Kidney capillary endothelial cell (primary cell): Measurements from ENCODE around the gene NXNL1.

ENCODE experiments used
- DNase-seq: peaks from one replicate; pipeline ENCODE4 v3.0.0-alpha.2; 2018; ENCODE audit warnings: low spot score

Gene NXNL1

GRCh38 chr19:17455308-17456123 lies 5.2 kb downstream of the NXNL1 start:
- DNase-seq = no peak

- DNase-seq = no peak
Observed at GRCh38 chr19:17454576-17455071, 6.1 kb downstream of the NXNL1 start.

GRCh38 chr19:17451820-17452219 lies 8.9 kb downstream of the NXNL1 start:
- no peak for DNase-seq

- no peak for DNase-seq
Observed at GRCh38 chr19:17450264-17451075, 10.3 kb downstream of the NXNL1 start.

- DNase-seq = no peak
Observed at GRCh38 chr19:17448131-17448967, 12.4 kb downstream of the NXNL1 start, which contains the start of gene TMEM221. Gene TMEM221 (minus strand): TSS chr19:17448668. CDS start chr19:17448462, 206 bp downstream.

GRCh38 chr19:17447704-17448130 lies 13.0 kb downstream of the NXNL1 start:
- DNase-seq = no peak

- no peak for DNase-seq
Observed at GRCh38 chr19:17445526-17446165, 15.1 kb downstream of the NXNL1 start.

GRCh38 chr19:17441241-17442021 lies 19.3 kb downstream of the NXNL1 start:
- DNase-seq = peak; percentile 25

- DNase-seq = no peak
Observed at GRCh38 chr19:17436874-17437267, 23.9 kb downstream of the NXNL1 start.

GRCh38 chr19:17436094-17436873 lies 24.4 kb downstream of the NXNL1 start:
- DNase-seq = no peak

GRCh38 chr19:17435218-17435617 lies 25.5 kb downstream of the NXNL1 start:
- no peak for DNase-seq

GRCh38 chr19:17431417-17431816 lies 29.3 kb downstream of the NXNL1 start:
- DNase-seq = no peak

- DNase-seq = no peak
Observed at GRCh38 chr19:17429641-17430113, 31.0 kb downstream of the NXNL1 start.

- DNase-seq = no peak
Observed at GRCh38 chr19:17424743-17425365, 35.9 kb downstream of the NXNL1 start.

- DNase-seq = no peak
Observed at GRCh38 chr19:17423429-17424208, 37.1 kb downstream of the NXNL1 start.

GRCh38 chr19:17421942-17422341 lies 38.8 kb downstream of the NXNL1 start:
- DNase-seq = no peak

- DNase-seq = no peak
Observed at GRCh38 chr19:17420475-17420924, 40.2 kb downstream of the NXNL1 start.
